Measurements from ENCODE around the gene PLCB1.

DNA sequence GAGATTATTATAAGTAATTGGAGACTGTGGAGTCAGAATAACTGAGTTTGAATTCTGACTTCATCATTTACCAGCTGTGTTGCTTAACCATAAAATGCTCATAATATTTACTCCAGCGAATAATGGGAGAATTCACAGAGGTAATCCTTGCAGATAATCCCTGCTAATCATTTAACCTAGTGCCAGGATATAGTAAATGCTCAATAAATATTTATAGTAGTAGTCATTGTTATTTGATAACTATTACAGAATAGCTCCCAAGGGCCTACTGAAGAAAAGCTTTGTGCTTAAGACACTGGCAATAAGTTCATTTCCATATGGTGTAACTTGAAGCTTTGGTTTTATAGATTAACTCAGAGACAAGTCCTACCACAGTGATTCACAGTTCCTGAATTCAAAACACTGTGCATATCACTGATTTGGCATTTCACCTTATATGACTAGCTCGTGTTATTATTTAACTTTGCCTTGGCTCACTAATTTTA, 728.0 kb downstream of the PLCB1 start:
- TF ChIP-seq, protein P1, sequence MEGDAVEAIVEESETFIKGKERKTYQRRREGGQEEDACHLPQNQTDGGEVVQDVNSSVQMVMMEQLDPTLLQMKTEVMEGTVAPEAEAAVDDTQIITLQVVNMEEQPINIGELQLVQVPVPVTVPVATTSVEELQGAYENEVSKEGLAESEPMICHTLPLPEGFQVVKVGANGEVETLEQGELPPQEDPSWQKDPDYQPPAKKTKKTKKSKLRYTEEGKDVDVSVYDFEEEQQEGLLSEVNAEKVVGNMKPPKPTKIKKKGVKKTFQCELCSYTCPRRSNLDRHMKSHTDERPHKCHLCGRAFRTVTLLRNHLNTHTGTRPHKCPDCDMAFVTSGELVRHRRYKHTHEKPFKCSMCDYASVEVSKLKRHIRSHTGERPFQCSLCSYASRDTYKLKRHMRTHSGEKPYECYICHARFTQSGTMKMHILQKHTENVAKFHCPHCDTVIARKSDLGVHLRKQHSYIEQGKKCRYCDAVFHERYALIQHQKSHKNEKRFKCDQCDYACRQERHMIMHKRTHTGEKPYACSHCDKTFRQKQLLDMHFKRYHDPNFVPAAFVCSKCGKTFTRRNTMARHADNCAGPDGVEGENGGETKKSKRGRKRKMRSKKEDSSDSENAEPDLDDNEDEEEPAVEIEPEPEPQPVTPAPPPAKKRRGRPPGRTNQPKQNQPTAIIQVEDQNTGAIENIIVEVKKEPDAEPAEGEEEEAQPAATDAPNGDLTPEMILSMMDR (conservative IDR thresholded peaks at IDR 0.05; ENCODE audit: low read depth, low read length): no peak
- no peak for TF ChIP-seq EZH2 (IDR thresholded peaks at IDR 0.05; ENCODE audit: low read length, unreplicated experiment)

Data from PC-3 (cell line).